K562 (cell line): ENCODE results near the gene CARD8. TPM values are rescaled to one million over a fixed set of nuclear protein-coding genes. Genes with fewer than 3 reads are reported as not detected.
A peak's percentile ranks its signal among the peaks of the same experiment; 100 is the strongest.

Experiments used
- CREM ChIP-seq: IDR thresholded peaks from 2 replicates; pipeline ENCODE4 v1.6.1; 2014; ENCODE audit warnings: antibody characterized with exemption, low read depth
- DIDO1 ChIP-seq: fragments of 450-650 bp; IDR thresholded peaks from 2 replicates; pipeline ENCODE4 v1.6.1; 2016; ENCODE audit warnings: low read depth, missing biosample characterization, missing genetic modification characterization
- HNRNPK ChIP-seq: fragments of 200-400 bp; formaldehyde crosslinking; IDR thresholded peaks from one replicate; pipeline ENCODE4 v1.6.1; 2018; ENCODE audit warnings: mild to moderate bottlenecking, low read depth, low read length; ENCODE audit not compliant: poor library complexity, severe bottlenecking
- KDM5B ChIP-seq: fragments of 200-600 bp; sonication (generic); IDR thresholded peaks from 2 replicates; pipeline ENCODE4 v1.6.1; 2012; ENCODE audit warnings: low read depth, mild to moderate bottlenecking, moderate library complexity, low read length, control low read depth, inconsistent platforms; ENCODE audit not compliant: insufficient replicate concordance
- MAFK ChIP-seq: IDR thresholded peaks from 2 replicates; pipeline ENCODE4 v1.6.1; 2011; ENCODE audit warnings: low read length, improper control_type of control experiment
- MED1 ChIP-seq: sonication (generic); formaldehyde crosslinking; IDR thresholded peaks from 2 replicates; pipeline ENCODE4 v1.8.1; 2023; ENCODE audit warnings: missing genetic modification reagents, borderline replicate concordance
- MTF1 ChIP-seq: fragments of 250-450 bp; sonication (Bioruptor Pico); IDR thresholded peaks from 2 replicates; pipeline ENCODE4 v1.9.0; 2021; ENCODE audit warnings: moderate library complexity, mild to moderate bottlenecking, inconsistent platforms, borderline replicate concordance
- NR3C1 ChIP-seq: sonication (generic); formaldehyde crosslinking; IDR thresholded peaks from 2 replicates; pipeline ENCODE4 v1.8.1; 2022; ENCODE audit warnings: missing genetic modification reagents
- PRMT5 ChIP-seq: sonication (generic); formaldehyde crosslinking; IDR thresholded peaks from 2 replicates; pipeline ENCODE4 v1.5.0; 2020; ENCODE audit warnings: missing genetic modification reagents
- SAFB2 ChIP-seq: fragments of 200-400 bp; formaldehyde crosslinking; IDR thresholded peaks from 2 replicates; pipeline ENCODE4 v1.6.1; 2018; ENCODE audit warnings: borderline replicate concordance, low read length, low read depth, moderate library complexity; ENCODE audit not compliant: severe bottlenecking
- TRIM24 ChIP-seq, 2 experiments: fragments of 450-650 bp; IDR thresholded peaks; 2 replicates each; pipeline ENCODE4 v1.6.1; 2016
- YY1 ChIP-seq, 3 experiments: IDR thresholded peaks; 2 replicates each; pipeline ENCODE4 v1.6.1; 2011; ENCODE audit warnings: low read length in 2 of 3, mild to moderate bottlenecking in 2 of 3, moderate library complexity in 2 of 3, borderline replicate concordance in 1 of 3, control low read depth in 1 of 3, low read depth in 1 of 3; ENCODE audit not compliant: insufficient read depth in 3 of 3, insufficient replicate concordance in 2 of 3, control insufficient read depth in 1 of 3, insufficient read length in 1 of 3; ENCODE audit errors: extremely low read depth in 1 of 3
- ZNF12 ChIP-seq: sonication (generic); formaldehyde crosslinking; IDR thresholded peaks from 2 replicates; pipeline ENCODE4 v1.4.0; 2020; ENCODE audit warnings: mild to moderate bottlenecking, missing genetic modification reagents
- ZNF217 ChIP-seq: sonication (generic); formaldehyde crosslinking; IDR thresholded peaks from 2 replicates; pipeline ENCODE4 v1.8.0; 2022; ENCODE audit warnings: mild to moderate bottlenecking, missing genetic modification reagents
- polyA plus RNA-seq, 8 experiments: library from polyadenylated mRNA; depleted of rRNA in 4 of 8; stranded (reverse) in 5 of 8; unstranded in 3 of 8; fragments of >200 nt; fragmentation: Nextera tagmentation in 2 of 8; fragmentation: Illumina TruSeq in 1 of 8; extraction: Ambion mirVana in 2 of 8; extraction: Trizol in 1 of 8; gene quantifications; 2 replicates each; pipeline versions ENCODE4 v1.2.1 to v1.2.3, GENCODE V29; 2011 to 2014; ENCODE audit warnings: inconsistent platforms in 1 of 8, missing spikeins in 1 of 8
- total RNA-seq, 7 experiments: library from RNA; depleted of rRNA in 6 of 7; stranded (reverse); fragments of >200 nt in 6 of 7; fragmentation: Illumina TruSeq in 2 of 7; extraction: Trizol in 2 of 7; gene quantifications; 2 replicates each; pipeline versions ENCODE4 v1.2.1 to v1.2.3, GENCODE V29; 2011 to 2021; ENCODE audit warnings: low replicate concordance in 1 of 7
- TF ChIP-seq, protein P1 (sequence below): fragments of 450-650 bp; IDR thresholded peaks from 2 replicates; pipeline ENCODE4 v1.6.1; 2016; ENCODE audit warnings: low read depth
- TF ChIP-seq, protein P2 (sequence below): sonication (generic); formaldehyde crosslinking; IDR thresholded peaks from 2 replicates; pipeline ENCODE4 v1.8.0; 2022; ENCODE audit warnings: missing genetic modification reagents, mild to moderate bottlenecking, borderline replicate concordance
- TF ChIP-seq, protein P3 (sequence below): fragments of 450-650 bp; IDR thresholded peaks from 2 replicates; pipeline ENCODE4 v1.6.1; 2014; ENCODE audit warnings: low read depth, mild to moderate bottlenecking, moderate library complexity, borderline replicate concordance

CARD8 gene
- total and polyA plus RNA-seq, 9 of the 15 experiments (the other 6 are each of a cell fraction or from before 2014, with no cell fraction given): 11.5 to 26.4 (median 20.8) TPM

DNA sequence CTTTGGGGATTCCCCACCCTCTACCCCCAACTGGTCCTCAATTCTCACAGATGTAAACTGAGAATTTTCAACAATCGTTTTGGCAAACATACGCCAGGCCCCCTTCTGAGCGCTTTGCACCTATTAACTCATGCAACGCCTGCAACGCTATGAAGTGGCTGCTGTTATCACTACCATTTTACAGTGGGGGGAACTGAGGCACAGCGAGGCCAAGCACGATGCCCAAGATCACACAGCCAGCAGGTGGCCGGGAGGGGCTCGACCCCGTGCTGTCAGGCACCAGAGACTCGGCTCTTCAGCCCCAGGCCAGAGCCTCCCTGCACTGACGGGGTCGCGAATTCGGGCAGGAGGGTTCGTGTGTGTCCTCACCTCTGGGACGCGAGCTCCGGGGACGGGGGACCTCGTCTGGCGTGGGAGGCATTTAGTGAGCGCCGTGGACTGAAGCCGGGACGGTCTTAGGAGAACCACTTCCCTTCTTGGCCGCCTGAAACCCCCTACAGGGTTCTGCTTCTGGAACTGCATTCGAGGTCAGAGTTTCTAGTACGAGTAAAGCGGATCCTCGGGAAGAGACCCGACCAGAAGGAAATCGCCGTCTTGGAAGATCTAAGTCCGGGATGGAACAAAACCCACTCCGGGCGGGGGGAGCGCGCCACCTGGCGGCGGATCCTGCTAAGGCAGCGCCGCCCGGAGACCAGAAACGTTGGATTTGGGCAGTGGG is 35.2 kb upstream of the CARD8 start (continued):
- TF ChIP-seq, protein P1, sequence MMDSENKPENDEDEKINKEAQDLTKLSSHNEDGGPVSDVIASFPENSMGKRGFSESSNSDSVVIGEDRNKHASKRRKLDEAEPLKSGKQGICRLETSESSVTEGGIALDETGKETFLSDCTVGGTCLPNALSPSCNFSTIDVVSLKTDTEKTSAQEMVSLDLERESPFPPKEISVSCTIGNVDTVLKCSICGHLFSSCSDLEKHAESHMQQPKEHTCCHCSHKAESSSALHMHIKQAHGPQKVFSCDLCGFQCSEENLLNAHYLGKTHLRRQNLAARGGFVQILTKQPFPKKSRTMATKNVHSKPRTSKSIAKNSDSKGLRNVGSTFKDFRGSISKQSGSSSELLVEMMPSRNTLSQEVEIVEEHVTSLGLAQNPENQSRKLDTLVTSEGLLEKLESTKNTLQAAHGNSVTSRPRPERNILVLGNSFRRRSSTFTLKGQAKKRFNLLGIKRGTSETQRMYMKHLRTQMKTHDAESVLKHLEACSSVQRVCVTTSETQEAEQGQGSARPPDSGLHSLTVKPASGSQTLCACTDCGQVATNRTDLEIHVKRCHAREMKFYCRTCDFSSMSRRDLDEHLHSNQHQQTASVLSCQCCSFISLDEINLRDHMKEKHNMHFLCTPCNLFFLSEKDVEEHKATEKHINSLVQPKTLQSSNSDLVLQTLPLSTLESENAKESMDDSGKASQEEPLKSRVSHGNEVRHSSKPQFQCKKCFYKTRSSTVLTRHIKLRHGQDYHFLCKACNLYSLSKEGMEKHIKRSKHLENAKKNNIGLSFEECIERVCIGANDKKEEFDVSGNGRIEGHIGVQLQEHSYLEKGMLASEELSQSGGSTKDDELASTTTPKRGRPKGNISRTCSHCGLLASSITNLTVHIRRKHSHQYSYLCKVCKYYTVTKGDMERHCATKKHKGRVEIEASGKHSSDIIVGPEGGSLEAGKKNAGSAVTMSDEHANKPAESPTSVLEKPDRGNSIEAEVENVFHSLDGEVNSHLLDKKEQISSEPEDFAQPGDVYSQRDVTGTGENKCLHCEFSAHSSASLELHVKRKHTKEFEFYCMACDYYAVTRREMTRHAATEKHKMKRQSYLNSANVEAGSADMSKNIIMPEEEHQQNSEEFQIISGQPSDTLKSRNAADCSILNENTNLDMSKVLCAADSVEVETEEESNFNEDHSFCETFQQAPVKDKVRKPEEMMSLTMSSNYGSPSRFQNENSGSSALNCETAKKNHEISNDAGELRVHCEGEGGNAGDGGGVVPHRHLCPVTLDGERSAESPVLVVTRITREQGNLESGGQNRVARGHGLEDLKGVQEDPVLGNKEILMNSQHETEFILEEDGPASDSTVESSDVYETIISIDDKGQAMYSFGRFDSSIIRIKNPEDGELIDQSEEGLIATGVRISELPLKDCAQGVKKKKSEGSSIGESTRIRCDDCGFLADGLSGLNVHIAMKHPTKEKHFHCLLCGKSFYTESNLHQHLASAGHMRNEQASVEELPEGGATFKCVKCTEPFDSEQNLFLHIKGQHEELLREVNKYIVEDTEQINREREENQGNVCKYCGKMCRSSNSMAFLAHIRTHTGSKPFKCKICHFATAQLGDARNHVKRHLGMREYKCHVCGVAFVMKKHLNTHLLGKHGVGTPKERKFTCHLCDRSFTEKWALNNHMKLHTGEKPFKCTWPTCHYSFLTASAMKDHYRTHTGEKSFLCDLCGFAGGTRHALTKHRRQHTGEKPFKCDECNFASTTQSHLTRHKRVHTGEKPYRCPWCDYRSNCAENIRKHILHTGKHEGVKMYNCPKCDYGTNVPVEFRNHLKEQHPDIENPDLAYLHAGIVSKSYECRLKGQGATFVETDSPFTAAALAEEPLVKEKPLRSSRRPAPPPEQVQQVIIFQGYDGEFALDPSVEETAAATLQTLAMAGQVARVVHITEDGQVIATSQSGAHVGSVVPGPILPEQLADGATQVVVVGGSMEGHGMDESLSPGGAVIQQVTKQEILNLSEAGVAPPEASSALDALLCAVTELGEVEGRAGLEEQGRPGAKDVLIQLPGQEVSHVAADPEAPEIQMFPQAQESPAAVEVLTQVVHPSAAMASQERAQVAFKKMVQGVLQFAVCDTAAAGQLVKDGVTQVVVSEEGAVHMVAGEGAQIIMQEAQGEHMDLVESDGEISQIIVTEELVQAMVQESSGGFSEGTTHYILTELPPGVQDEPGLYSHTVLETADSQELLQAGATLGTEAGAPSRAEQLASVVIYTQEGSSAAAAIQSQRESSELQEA: no peak
- TF ChIP-seq ZNF12 (no peak), ZNF217 (CRISPR knock-in tag) (no peak), DIDO1 (tag) (no peak), CREM (no peak), HNRNPK (no peak), PRMT5 (CRISPR knock-in tag) (no peak), NR3C1 (no peak), SAFB2 (no peak), MAFK (no peak), MED1 (CRISPR knock-in tag) (no peak), TRIM24 (IDR thresholded peaks at IDR 0.05) (no peak), MTF1 (CRISPR knock-in tag) (no peak), YY1 (IDR thresholded peaks at IDR 0.05; ENCODE audit: borderline replicate concordance in 1 of 3, control insufficient read depth in 1 of 3, extremely low read depth in 1 of 3, insufficient read depth in 3 of 3, insufficient read length in 1 of 3, insufficient replicate concordance in 2 of 3, low read depth in 1 of 3, low read length in 2 of 3) (peak in 1 of 3 experiments; percentile 18), KDM5B (no peak)
- TF ChIP-seq, protein P2, sequence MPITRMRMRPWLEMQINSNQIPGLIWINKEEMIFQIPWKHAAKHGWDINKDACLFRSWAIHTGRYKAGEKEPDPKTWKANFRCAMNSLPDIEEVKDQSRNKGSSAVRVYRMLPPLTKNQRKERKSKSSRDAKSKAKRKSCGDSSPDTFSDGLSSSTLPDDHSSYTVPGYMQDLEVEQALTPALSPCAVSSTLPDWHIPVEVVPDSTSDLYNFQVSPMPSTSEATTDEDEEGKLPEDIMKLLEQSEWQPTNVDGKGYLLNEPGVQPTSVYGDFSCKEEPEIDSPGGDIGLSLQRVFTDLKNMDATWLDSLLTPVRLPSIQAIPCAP: no peak
- TF ChIP-seq, protein P3, sequence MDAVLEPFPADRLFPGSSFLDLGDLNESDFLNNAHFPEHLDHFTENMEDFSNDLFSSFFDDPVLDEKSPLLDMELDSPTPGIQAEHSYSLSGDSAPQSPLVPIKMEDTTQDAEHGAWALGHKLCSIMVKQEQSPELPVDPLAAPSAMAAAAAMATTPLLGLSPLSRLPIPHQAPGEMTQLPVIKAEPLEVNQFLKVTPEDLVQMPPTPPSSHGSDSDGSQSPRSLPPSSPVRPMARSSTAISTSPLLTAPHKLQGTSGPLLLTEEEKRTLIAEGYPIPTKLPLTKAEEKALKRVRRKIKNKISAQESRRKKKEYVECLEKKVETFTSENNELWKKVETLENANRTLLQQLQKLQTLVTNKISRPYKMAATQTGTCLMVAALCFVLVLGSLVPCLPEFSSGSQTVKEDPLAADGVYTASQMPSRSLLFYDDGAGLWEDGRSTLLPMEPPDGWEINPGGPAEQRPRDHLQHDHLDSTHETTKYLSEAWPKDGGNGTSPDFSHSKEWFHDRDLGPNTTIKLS: 0 out of 2 replicates have a peak, but pooled peaks have one; percentile 28
